ENCODE measurements around the gene TMEM52. TPM values are rescaled to one million over a fixed set of nuclear protein-coding genes. Genes with fewer than 3 reads are reported as not detected.

Gene TMEM52
- total and polyA plus RNA-seq, 4 donors = 2.6 to 13.1 (median 3.0) TPM

GRCh38 chr1:1926346-1926811 is 7.3 kb upstream of the TMEM52 start:
- DNase-seq (ENCODE audit: low spot score) = no peak
- no peak for TF ChIP-seq HNF4A (conservative IDR thresholded peaks at IDR 0.05)
- no peak for TF ChIP-seq RAD21 (IDR thresholded peaks at IDR 0.05)
- no peak for TF ChIP-seq SP1 (IDR thresholded peaks at IDR 0.05)
- TF ChIP-seq REST (IDR thresholded peaks at IDR 0.05) = no peak
- TF ChIP-seq GABPA (IDR thresholded peaks at IDR 0.05 in 1 of 2, conservative IDR thresholded peaks at IDR 0.05 in 1 of 2) = no peak
- no peak for TF ChIP-seq MAX (IDR thresholded peaks at IDR 0.05)
- TF ChIP-seq JUND (IDR thresholded peaks at IDR 0.05) = no peak
- TF ChIP-seq NR2F2 (IDR thresholded peaks at IDR 0.05) = no peak
- TF ChIP-seq FOXA2 (IDR thresholded peaks at IDR 0.05) = no peak
- no peak for TF ChIP-seq RXRA (IDR thresholded peaks at IDR 0.05)
- TF ChIP-seq HNF4G (IDR thresholded peaks at IDR 0.05) = no peak
- no peak for TF ChIP-seq CTCF (IDR thresholded peaks at IDR 0.05; ENCODE audit: low read depth, low read length, missing input control)
- no peak for TF ChIP-seq TAF1 (conservative IDR thresholded peaks at IDR 0.05)
- TF ChIP-seq ZBTB33 (IDR thresholded peaks at IDR 0.05) = no peak
- TF ChIP-seq YY1 (IDR thresholded peaks at IDR 0.05) = no peak
- H3K9ac ChIP-seq (ENCODE audit: low read depth in 1 of 2, low read length in 2 of 2) = no peak overlapping the region
- H3K4me3 ChIP-seq (ENCODE audit: low read depth in 1 of 3, low read length in 3 of 3) = no peak overlapping the region
- no peaks in the 10 kb centered on the region for H3K9me3 ChIP-seq (ENCODE audit: control insufficient read depth in 4 of 4, low read length in 3 of 4)
- peaks cover 15 to 25% (median 19%) of the 10 kb centered on the region in 4 donors for H3K4me1 ChIP-seq (ENCODE audit: control insufficient read depth in 4 of 4, insufficient read depth in 4 of 4, low read length in 3 of 4)
- no peaks in the 10 kb centered on the region for H3K27me3 ChIP-seq (ENCODE audit: control insufficient read depth in 4 of 4, insufficient read depth in 4 of 4, low read length in 3 of 4)
- WGBS = 82% methylated on average over 26 of the region's 26 CpGs
- H3K27ac ChIP-seq (ENCODE audit: low read depth in 1 of 2, low read length in 2 of 2) = no peak overlapping the region
- H3K36me3 ChIP-seq (ENCODE audit: control insufficient read depth in 4 of 4, insufficient read depth in 3 of 4, low read depth in 1 of 4, low read length in 3 of 4) = no peaks in the 10 kb centered on the region
